Measurements from ENCODE around the gene EHBP1. TPM values are rescaled to one million over a fixed set of nuclear protein-coding genes. Genes with fewer than 3 reads are reported as not detected.

The EHBP1 gene
- polyA plus RNA-seq, 3 donors: 40.7 to 51.4 (median 41.6) TPM

DNA sequence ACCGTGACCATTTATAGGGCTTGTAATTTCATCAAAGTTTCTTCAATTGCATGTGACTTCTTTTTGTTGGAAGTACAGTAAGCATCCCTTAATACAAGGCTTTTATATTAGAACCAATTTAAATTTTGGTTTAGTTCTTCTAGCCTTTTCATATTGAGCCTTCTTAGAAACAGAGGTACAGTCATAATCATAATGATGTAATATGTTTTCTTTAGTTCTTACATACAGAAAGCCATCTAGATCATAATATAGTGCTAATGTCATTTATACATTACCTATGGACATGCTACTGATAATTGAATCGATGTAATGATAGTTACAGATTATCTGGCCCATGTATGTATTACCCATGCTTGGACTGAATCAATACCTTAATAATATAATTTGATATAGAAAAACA is 235.2 kb downstream of the EHBP1 start:
- no peak for DNase-seq

DNA sequence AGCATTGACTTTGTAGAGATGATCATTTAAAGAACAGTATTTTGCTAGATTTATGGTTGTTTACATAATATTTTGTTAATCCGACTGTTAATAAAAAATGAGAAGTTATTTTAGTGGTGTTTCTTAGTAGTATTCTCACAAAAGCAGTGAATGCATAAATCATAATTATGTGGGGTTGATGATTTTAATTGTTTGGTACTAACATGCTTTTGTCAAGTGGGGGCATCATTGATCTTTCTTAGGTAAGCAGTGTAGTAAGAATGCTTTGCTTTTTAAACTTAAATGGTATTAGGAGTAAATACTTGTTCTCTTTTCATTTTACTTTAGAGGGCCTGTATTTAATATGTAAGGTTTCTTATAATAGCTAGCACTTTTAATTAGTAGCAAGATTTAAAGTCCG is 235.9 kb downstream of the EHBP1 start:
- DNase-seq: no peak

DNA sequence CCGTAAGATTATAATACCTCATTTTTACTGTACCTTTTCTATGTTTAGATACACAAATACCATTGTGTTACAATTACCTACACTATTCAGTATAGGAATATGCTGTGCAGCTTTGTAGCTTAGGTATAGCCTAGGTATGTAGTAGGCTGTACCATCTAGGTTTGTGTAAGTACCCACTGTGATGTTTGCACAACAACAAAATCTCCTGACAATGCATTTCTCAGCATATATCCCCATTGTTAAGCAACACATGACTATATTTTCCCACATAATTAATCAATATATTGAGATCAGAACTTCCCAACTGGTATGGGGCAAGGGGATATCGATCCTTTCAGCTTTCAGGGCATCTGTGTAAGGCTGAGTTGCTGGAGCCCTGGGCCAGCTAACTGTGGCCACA is 238.8 kb downstream of the EHBP1 start:
- no peak for DNase-seq

DNA sequence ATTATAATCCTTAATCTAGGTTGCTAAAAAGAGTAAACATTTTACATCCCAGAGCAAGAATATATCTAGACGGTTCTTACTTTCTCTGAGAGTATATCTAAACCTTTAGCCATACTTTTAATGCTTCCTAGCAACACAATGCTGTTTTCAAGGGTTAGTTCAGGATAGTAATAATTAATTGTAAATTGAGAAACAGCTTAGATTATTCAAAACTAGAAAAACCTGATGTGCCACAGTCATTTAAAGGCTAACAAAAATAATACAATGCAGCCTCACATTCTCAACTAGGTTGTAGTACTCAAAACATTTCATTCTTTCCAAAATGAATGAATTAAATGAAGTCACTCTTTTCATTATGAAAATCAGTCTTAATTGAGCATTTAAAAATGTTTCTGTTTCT is 241.9 kb downstream of the EHBP1 start:
- peak; percentile 14 for DNase-seq

DNA sequence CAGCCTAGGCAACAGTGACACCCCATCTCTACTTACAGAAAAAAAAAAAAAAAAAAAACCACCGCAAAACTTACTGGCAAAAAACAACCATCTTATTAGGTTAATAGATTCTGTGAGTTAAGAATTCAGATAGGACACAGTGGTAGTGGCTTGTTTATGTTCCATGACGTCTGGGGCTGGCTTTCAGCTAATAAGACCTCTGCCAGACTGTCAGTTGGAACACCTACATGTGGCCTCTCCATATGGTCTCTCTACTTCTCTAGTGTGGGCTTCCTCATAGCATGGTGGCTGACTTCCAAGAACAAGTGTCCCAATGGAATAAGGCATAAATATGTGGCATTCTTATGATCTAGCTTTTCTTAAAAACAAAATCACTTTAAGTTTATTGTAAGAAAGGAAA is 251.1 kb downstream of the EHBP1 start:
- no peak for DNase-seq

DNA sequence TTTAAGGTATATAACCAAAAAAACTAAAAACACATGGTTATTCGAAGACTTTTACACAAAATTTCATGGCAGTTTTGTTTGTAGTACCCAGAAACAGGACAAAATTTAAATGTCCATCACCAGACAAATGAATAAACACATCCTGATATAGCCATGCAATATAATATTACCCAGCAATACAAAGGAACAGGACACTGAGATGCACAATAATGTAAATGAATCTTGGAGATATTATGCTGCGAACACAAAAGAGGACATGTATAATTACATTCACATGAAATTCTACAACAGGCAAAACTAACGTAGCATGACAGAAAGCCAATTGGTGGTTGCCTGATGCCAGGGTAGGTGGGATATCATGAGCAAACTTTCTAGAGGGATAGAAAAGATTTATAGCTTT is 252.7 kb downstream of the EHBP1 start:
- DNase-seq: no peak

DNA sequence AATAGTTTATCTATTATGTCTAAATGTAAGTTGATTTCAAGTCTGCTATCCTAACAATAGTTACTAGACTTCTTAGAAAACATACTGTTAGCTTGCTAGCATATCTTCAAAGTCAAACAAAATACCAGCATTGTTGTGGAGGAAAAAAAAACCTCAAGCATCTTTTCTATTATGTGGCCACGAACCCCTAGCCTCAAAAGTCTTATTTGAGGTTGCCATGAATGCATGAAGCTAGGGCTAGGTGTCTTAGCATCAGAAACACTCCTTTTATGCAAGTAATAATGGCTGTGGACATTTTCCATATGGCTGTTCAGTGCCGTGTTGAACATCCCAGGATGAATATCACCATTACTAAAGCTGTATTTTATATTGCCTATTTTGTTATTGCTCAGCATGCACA is 258.5 kb downstream of the EHBP1 start:
- no peak for DNase-seq

DNA sequence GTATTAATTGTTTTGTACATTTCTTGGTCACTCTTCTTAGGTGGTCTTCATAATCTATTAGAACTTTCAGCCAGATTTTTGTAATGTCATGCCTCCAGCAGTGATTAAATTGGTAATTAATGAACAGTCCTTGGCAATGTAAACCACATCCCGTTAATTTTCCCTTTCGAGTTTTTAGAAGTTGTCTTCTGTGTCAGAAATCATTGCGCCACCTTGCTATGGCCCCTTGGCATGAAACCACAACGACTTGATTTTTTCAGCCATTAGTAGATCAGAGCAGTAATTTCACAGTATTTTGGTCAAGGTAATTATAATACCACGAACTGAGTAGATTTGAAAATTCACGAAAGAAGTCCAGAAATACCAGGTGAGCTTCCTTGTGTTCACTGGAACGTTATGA is 259.2 kb downstream of the EHBP1 start:
- no peak for DNase-seq

DNA sequence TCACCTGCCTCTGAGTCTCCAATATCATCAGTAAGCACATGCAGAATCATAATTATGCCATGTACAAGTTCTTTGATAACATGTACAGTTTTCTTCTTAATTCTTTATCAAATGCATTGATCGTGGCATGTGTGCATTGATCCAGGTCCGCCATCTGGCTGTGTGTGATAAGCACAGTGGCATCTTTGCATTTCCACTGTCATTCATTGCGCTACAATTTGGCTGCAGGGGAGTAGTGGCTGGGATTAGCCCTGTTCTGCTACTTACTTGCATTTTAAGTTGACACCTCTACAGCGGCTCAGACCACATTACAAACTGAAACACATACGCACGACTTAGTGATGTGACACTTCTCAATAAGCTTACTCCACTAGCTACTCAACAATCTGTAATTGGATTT is 261.5 kb downstream of the EHBP1 start:
- no peak for DNase-seq

DNA sequence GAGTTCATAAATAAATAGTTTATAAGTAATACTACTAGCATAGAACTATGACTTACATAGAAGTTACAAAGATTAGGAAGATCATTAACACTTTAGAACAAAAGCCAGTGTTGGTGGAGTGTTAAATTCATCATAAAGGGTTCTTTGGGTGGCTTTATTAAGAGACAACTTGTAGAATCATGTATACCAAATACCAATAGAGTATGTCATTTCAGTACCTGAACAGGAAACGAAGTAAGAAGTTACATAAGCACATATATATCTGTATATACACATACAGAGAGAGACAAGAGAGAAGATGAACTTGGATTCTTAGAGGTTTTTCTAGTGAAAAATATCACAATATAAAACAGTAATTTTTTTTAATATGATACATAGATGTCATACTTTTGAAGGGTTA is 262.7 kb downstream of the EHBP1 start:
- no peak for DNase-seq

DNA sequence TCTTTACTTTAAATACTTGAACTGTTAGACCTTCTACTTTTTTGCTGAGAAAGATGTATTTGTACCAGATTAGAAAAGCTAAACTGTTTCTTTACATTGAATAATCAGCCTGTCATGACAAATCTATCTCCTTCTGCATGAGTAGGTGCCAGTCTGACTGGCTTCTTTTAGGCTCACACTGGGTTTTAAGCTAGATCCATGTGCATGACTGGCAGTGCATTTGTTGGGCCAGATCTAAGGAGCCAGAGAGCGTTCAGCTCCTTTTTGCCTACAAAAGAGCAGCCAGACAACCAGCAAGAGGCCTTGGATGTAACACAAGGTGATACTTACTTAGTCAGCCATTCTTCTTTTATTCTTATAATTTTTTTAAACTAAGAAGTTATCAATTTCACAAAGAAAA is 263.2 kb downstream of the EHBP1 start:
- DNase-seq: no peak

DNA sequence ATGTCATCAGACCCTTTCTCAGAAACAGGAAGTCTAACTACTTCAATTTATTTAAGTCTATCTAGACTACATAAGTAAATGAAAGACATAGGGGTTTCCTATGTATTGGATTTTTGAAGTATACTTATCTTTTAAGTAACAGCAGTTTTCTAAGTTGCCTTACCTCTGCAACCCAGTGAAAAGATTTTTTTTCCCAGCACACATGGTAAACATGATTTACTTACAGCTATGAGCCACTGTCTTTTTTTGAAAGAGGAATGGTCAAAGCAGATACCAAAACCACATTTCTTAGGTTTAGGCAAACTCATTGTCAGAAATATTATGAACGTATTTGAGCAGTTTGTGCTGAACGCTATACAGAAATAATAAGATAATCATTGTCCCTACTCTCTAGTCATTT is 266.4 kb downstream of the EHBP1 start:
- DNase-seq: no peak

DNA sequence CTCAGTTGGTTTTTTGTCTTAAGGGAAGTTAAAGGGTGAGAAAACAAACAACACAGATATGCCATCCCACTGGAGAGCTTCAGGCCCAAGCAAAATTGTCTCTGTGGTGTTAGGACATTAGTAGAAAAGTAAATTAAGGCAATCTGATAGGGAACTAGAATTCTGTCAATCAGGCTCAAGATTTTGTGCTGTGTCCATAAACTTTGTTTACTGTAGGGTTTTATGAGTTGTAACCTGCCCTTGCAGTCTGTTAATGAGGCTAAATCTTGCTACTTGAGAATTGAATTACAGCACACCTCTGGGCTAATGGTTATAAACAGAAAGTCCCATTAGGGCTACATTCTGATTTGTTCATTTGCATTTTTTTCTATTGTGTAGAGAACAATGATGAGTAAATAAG is 267.1 kb downstream of the EHBP1 start:
- DNase-seq: no peak

DNA sequence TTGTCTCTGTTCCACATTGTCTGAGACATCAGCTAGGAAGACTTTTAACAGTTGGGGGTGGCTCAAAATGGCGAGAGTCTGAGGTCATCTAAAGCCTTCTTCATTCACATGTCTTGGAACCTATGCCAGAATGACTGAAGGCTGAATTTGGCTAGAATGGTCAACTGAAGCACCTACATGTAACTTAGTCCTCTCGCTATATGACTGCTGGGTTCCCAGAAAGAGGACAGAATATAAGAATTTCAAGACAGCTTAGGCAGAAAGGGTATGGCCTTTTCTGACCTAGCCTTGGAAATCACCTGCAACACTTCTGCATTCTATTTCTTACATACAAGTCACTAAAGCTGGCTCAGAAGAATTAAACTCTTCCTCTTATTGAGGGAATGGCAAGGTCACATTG is 269.5 kb downstream of the EHBP1 start:
- no peak for DNase-seq

DNA sequence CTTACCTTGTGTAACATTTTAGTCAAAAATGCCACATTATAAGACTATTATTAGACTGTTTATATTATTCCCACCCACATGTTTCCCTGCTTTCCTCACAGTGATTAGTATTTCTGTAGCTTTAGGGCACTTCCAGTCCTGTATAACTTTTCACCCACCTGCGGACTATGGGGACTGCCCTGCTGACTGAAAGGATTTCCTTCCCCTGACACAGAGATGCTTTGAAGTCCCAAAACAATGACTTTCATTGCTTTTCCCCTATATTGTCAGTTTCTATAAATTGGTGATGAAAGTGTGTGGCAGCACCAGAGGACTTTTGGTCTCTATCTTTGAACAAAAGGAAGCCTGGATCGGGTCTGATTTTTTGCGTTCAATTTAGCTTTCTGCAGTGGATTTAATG is 286.1 kb downstream of the EHBP1 start:
- no peak for DNase-seq

DNA sequence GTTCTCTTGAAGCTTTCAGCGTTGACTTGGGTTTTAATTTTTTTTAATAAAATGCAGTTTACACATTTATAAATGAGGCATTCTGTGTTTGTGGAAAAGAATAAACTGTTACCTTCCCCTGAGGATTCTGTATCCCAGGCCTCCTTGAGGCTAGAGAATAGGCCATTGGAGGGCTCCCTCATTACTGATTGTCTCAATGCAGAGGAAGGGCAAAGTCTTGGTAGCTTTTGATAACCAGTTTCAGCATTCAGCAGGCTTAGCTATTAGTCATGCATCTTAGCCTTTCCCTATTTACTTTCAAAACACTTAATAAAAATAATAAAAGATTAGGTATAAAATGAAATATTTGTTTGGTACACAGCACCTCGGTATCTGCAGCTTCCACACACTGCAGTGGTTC is 287.0 kb downstream of the EHBP1 start:
- DNase-seq: no peak

DNA sequence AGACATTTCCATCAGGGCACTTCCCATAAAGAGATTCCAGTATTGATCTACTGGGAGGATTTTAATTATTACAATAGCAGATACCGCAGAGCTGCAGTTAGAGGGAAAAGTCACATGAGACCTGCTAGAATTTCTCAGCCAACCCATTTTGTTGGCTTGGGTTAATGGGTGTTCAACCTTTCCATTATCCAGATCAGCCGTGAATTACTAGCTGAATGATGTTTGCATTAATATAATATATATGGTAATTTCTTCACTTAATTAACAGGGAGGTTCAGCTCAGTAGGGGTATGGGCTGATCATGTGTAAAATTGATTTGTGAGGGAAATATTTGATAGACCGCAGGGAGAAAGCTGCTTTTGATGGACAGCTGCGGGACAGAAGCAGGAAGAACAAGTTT is 288.7 kb downstream of the EHBP1 start:
- no peak for DNase-seq

DNA sequence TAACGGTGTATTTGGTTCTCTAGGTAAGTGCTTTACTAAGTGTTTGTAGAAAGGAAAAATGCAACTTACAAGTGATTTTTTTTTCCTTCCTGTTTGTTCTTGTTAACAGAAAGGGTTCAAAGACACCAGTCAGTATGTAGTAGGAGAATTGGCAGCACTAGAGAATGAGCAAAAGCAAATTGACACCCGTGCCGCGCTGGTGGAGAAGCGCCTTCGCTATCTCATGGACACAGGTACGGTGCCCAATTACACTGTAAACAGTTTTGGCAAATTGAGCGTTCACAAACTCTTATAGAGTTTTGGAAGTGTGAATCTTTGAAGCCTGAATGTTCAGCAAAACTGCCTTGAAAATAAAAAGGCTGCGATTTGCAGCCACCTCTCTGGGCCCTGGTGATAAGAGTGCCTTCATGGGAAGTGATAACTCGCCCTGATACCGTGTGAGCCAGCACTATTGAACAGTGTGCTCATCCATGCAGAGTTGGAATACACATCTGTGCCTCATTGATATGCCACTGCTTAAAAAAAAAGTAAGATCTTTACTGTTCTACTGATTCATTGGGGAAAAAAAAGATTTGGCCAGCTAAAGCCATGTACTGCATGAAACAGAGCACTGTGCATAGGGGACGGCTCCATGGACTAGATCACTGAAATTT is 291.1 kb downstream of the EHBP1 start:
- DNase-seq: no peak

DNA sequence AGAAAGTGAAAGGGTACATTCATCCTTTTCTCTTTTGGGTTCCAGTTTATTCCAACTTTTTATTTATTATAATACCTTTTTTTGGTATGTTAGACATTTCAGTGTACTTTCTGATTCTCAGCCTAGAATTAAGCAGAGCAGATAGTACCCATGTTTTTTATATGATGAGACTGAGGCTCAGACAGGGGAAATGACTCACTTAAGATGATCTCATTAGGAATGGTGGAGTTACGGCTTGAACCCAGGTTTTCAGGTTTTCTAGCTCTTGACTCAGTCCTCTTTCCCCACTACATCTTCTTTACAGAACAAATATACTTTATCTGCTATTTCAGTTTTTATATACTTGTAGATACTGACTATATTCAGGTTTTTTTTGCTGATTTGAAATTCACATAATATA is 293.4 kb downstream of the EHBP1 start:
- no peak for DNase-seq

DNA sequence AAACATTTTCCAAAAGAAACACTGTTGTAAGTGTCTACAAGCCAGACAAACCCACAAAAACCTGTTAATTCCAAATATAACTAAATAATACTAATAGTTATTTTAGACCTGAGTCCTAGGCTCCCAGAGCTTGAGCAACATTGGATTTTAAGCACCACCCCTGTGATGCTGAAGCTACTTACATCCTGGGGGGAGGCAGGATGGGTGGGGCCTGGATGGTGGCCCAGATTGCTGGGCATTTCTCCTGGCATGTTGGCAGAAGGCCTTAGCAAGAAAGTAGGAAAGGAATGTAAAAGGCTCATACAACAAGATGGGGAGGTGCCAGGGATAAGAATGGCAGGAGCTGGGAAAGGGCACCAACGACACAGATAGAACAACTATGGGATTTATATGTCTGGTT is 294.4 kb downstream of the EHBP1 start:
- DNase-seq: no peak

DNA sequence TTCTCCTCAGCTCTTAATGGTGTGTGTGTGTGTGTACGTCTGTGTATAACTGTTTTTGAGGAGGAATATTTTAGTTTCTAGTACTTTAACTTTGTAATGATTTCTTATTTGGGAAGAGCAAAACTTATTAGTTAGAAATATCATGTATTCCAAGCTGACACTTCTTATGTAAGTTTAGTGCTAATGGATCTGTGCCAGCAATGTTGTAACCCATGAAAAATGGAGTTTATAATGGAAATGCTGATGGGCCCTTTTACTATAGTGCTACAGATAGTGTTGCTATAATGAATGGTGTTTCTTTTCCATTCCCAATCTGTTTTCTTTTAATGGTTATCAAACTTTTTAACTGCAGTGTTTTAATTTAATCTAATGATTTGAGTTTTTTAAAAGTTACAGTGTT is 295.3 kb downstream of the EHBP1 start:
- DNase-seq: peak; percentile 10

DNA sequence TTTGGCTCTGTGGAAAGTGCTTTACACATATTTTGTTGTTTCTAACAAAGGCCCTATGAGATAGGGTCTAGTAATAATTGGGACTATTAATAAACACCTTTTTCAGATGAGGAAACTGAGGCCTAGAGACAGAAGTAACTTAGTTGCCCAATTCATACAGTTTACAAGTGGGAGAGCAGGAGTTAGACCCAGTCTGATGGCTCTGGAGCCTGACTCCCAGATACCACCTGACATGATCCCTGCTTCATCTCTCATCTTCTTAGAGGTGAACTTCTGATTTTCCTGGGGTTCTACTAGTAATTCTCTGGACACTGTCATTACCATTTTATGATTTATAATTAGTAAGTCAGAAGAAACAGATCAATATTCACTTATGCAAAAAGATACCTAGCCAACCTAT is 296.1 kb downstream of the EHBP1 start:
- DNase-seq: no peak

DNA sequence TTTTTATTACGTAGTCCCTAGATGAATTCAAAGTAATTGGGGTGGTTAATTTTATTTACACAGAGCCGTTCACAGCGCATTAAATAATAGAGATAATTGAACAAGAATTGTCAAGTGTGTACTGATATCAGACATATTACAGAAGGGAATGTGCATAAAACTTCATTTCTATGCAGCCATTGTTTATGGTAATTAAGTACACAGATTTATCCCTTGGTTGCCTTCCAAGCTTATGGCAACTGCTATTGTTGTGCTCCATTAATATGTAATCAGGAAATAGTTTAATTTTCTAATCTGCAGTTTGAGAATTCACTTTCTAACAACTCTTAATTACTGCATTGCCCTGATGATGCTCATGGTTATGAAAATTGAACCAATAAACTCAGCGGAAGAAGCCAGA is 297.8 kb downstream of the EHBP1 start:
- DNase-seq: no peak

DNA sequence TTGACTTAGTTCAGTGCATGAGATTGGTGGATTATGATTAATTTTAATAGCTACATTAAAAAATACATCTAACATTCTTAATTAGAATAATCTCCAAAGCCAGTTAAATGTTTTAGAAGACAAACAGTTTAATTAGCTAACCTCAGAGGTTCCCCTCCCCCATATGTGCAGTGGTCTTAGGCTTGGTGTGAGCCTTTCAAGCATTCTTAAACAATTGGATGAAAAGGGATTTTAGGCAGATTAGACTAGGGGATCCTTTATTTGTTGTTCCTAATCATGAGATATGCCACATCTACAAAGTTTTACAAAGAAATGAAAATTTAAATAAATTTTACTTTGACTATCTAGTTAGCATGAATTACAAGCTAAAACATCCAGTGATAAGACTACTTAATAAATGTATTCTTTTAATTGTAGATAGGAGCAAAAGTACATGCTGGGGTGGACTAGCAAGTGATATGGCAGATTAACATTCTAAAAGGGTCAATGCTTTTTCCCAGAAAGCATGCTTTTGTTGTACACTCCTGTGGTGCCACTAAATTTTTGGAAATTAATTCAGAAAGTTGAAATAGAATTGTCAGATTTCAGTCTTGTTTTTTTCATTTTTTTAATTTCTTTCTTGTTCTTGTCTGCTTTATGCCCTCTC is 302.4 kb downstream of the EHBP1 start:
- no peak for DNase-seq
